Urothelium cell line (cell line): ENCODE results near the gene PTP4A2.
"Not testable (repeated sequence)": the region's sequence is repeated elsewhere in the genome, so short reads cannot be mapped to it uniquely, and the experiment has no call there.

Source experiments
- DNase-seq: peaks from one replicate; pipeline ENCODE4 v3.0.0; 2011; ENCODE audit warnings: low spot score, mixed read lengths
- FAIRE-seq: peaks from 2 replicates; lab custom pipeline; 2011; peaks lifted over from hg19 to GRCh38; lab: Jason Lieb, UNC

Gene PTP4A2

DNA sequence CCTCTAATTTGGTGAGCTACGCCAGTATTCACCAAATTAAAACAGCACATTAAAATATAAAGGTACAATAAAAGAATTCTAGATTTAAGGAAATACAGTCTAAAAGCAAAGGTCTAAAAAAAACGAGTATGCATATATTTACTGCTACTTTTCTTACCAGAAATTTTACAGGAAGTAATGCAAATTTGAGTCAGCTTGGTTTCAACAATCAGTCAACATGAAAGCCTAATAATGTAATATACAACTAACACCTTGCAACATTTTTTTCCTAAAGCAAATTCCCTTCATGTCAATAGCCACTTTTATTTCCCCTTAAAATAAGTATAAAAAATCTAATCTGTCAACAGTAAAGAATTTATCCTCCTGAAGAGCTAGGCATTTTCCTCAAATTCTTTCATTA lies 11.9 kb downstream of the PTP4A2 start:
- FAIRE-seq: no peak
- DNase-seq: no peak

- not testable (repeated sequence) for FAIRE-seq, DNase-seq
Measured at GRCh38 chr1:31925824-31926223, 12.3 kb downstream of the PTP4A2 start.

GRCh38 chr1:31924839-31925238 lies 13.3 kb downstream of the PTP4A2 start:
- DNase-seq (no peak), FAIRE-seq (no peak)

DNA sequence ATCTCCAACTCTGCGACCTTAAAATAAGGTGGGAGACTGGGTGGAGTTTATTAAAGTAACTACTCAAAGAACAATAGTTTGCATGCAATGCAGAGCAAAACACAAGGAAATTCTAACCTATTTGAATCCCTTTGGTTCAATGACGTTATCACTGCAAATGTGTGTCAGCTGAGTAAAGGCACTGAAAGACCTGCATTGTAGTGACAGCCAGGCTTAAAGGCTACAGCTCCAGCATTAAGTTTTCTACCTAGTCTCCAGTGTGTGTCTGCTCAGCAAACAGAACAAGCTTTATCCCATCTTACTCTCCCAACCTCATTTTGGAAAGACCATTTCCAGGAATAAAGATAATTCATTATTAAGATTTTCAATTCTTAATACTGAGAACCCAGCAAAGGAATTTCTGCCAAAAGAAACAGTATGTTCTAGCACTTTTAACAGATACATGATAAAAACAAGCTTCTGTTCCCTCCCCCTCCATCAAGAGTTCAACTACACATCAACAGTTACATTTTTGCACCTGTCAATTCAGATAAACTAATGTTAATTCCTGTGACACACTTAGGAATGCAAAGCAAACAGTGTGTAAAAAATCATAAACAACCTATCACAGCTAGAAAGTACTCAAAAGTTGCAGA lies 14.2 kb downstream of the PTP4A2 start:
- no peak for FAIRE-seq

GRCh38 chr1:31920956-31921355 lies 17.2 kb downstream of the PTP4A2 start:
- FAIRE-seq (no peak), DNase-seq (no peak)

More for the DNA sequence above, 14.2 kb downstream of the PTP4A2 start:
- no peak for DNase-seq

GRCh38 chr1:31919591-31919990 lies 18.6 kb downstream of the PTP4A2 start:
- DNase-seq: no peak
- FAIRE-seq: no peak

GRCh38 chr1:31915438-31915837 lies 22.7 kb downstream of the PTP4A2 start:
- DNase-seq: no peak
- no peak for FAIRE-seq

DNA sequence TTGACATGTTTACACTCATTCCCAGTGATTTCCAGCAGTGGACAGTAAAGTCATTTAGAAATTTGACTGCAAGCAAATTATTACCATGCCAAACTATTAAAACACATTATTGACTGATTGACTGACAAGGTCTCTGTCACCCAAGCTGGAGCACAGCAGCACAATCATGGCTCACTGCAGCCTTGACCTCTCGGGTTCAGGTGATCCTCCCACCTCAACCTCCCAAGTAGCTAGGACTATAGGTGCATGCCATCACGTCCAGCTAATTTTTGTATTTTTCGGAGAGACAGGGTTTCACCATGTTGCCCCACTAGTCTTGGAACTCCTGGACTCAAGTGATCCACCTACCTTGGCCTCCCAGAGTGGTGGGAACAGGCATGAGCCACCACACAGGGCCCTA lies 24.2 kb downstream of the PTP4A2 start:
- FAIRE-seq: no peak
- no peak for DNase-seq

DNA sequence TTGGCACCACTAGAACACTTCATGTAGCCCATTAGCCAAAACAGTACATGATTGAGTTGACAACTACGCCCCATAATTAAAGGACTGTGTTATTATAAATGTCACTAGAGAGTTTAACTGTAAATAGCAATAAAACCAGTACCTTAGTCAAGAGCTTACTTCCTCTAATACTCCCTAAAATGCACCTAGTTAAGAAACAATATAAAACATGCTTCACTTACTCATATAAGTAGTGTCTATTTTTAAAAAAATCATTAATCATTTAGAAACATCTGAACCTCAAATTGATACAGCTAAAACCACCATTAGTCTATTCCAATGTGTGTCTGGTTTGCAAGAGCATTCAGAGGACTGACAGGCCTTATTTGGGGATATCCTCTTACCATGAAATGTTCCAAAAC lies 25.3 kb downstream of the PTP4A2 start:
- FAIRE-seq (no peak), DNase-seq (no peak)

GRCh38 chr1:31911994-31912780 lies 26.0 kb downstream of the PTP4A2 start:
- DNase-seq: no peak
- FAIRE-seq: no peak

- no peak for FAIRE-seq
Measured at GRCh38 chr1:31910933-31911332, 27.2 kb downstream of the PTP4A2 start.

GRCh38 chr1:31909691-31910090 lies 28.5 kb downstream of the PTP4A2 start:
- DNase-seq (no peak), FAIRE-seq (no peak)

More at GRCh38 chr1:31910933-31911332, 27.2 kb downstream of the PTP4A2 start:
- no peak for DNase-seq

DNA sequence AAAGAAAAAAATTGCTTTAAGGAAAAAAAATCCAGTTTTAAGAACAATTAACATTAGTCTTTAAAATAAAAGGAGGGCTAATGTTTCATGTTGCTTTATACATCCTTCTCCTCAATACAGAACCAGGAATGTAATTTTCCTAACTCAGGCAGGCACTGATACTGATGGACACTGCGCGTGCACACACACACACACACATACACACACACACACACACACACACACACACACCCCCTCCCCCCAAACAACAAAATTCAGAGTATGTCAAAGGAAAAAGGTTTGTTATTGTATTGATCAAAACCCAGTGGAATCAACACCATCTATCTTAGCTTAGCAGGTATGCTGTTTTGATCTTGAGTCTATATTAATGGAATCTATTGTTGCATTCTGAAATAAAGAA lies 31.6 kb downstream of the PTP4A2 start:
- no peak for FAIRE-seq

GRCh38 chr1:31905681-31906080 lies 32.5 kb downstream of the PTP4A2 start:
- DNase-seq: no peak
- no peak for FAIRE-seq

More for the DNA sequence above, 31.6 kb downstream of the PTP4A2 start:
- DNase-seq: no peak

GRCh38 chr1:31905093-31905509 lies 33.1 kb downstream of the PTP4A2 start:
- no peak for FAIRE-seq

DNA sequence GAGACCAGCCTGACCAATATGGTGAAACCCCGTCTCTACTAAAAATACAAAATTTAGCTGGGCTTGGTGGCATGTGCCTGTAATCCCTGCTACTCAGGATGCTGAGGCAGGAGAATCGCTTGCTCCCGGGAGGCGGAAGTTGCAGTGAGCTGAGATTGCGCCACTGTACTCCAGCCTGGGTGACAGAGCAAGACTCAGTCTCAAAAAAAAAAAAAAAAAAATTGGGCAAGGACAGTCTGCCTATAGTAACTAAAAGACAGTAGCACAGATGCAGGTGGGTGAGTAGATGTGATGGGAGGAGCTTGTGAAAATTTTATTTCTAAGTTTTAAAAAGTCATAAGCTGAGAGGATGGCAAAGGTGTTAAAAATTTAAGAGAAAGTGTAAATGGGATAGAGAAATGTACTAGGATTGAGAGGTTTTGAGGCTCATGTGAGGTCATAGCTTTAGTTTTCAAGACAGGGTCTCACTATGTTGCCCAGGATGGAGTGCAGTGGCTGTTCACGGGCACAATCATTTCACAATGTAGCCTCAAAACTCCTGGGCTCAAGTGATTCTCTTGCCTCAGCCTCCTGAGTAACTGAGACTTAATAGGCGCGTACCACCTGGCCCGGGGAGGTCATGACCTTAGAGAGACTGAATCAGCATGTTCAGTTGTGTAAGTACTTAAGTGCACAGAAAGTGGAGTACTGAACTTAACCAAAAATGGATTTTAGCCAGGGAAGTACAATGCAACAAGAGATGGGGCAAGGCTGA lies 33.7 kb downstream of the PTP4A2 start:
- FAIRE-seq (no peak), DNase-seq (no peak)

More at GRCh38 chr1:31905093-31905509, 33.1 kb downstream of the PTP4A2 start:
- no peak for DNase-seq

GRCh38 chr1:31902510-31902860 lies 35.7 kb downstream of the PTP4A2 start:
- FAIRE-seq: no peak
- no peak for DNase-seq

DNA sequence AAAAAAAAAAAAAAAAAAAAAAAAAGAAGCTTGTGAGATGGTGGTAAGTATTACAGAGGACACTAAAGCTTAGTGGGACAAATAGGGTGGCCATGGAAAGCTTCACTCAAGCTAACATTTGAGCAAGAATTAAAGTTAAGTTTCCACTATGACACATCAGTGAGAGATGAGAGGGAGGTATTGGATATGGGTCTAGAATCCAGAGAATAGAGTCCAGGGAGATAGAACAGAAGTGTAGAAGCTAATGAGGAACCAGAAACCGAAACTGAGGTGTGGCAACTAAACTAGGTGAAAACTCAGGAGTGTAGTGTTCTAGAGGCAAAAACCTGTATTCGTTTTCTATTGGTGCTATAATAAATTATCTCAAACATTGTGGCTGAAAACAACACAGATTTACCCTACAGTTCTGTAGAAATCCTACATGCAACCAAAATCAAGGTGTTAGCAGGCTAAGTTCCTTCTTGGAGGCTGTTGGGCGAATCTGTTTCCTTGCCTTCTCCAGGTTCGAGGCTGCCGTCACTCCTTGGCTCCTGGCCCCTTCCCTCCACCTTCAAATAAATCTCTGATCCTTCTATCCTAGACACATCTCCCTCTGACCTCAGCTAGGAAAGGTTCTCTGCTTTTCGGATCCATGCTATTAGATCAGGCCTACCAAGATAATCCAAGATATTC lies 36.2 kb downstream of the PTP4A2 start:
- DNase-seq (no peak), FAIRE-seq (no peak)

GRCh38 chr1:31900790-31901189 lies 37.4 kb downstream of the PTP4A2 start:
- no peak for DNase-seq
- no peak for FAIRE-seq

DNA sequence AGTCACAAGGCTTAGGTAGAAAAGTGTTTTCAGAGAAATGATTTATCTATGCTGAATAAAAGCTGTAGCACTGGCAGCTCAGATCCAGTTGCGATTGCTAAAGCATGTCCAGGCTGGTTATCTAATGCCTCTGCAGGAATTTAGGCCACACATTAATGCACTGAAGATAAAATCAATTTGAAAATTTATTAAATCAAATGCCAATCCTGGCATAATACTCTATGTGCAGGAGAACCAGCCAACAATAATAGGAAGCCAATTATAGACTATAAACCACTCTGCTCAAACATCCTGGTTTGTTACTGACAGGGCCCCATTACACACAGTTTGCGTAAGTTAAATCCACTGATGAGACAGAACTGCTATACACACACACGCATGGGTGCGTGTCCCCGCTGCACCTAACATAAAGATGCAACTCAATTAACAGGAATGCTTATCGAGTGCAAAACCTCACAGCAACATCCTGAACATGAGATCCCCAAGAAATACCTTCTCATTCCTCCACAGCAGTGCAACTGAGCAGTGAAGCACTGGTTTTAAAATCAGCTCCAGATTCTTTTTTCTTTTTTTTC lies 40.6 kb downstream of the PTP4A2 start:
- DNase-seq (no peak), FAIRE-seq (no peak)
